ENCODE results near the gene OSCP1.

GRCh38 chr1:36392836-36393235 lies 57.4 kb downstream of the OSCP1 start:
- TF ChIP-seq CTCF (conservative IDR thresholded peaks at IDR 0.05): no peak
- TF ChIP-seq ZFX (IDR thresholded peaks at IDR 0.05): no peak
